MG63 (cell line): ENCODE measurements around the gene MED12L. TPM values are rescaled to one million over a fixed set of nuclear protein-coding genes. Genes with fewer than 3 reads are reported as not detected.

Experiments used
- DNase-seq: peaks from one replicate; pipeline ENCODE4 v3.0.0-alpha.2; 2020
- H3K27me3 ChIP-seq: fragments of 250-450 bp; sonication (Bioruptor Pico); 2 replicates; pipeline ENCODE4 v1.5.1; 2020; ENCODE audit warnings: mild to moderate bottlenecking, moderate library complexity
- H3K36me3 ChIP-seq: fragments of 250-450 bp; sonication (Bioruptor Pico); 2 replicates; pipeline ENCODE4 v1.5.1; 2020; ENCODE audit warnings: mild to moderate bottlenecking, moderate library complexity
- H3K4me3 ChIP-seq: fragments of 250-450 bp; sonication (Bioruptor Pico); 2 replicates; pipeline ENCODE4 v1.5.1; 2020; ENCODE audit warnings: mild to moderate bottlenecking, moderate library complexity
- H3K9me3 ChIP-seq: fragments of 250-450 bp; sonication (Bioruptor Pico); 2 replicates; pipeline ENCODE4 v1.5.1; 2020; ENCODE audit warnings: mild to moderate bottlenecking, moderate library complexity
- total RNA-seq: library from RNA; depleted of rRNA; stranded (reverse); fragments of >200 nt; shearing (Covaris generic); gene quantifications from 2 replicates; pipeline ENCODE4 v1.2.3, GENCODE V29; 2014; ENCODE audit warnings: low replicate concordance

The MED12L gene
- total RNA-seq, 1 experiment from 2014 or later: not detected

DNA sequence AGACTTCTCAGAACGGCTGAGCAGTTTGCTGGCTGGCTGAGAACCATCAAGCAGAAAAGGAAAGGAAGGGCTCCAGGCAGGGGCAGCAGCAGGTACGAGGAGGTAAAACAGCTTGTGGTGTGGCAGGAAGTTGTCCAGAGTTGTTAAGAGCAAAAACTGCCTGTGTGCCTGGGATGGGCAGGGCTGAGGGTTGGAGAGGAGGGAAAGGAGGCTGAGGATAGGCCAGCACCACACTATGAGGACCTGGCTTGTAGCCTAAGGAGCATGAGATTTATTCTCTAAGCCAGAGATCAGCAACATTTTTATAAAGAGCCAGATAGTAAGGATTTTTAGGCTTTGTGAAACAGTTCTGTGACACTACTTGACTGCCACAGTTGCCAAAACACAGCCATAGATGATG, 367.4 kb downstream of the MED12L start:
- peaks cover 13% of the 10 kb centered on the region for H3K9me3 ChIP-seq
- H3K27me3 ChIP-seq: 0 out of 2 replicates have a peak, but pooled peaks cover 2% of the 10 kb centered on the region
- H3K4me3 ChIP-seq: no peak overlapping the region
- no peak for DNase-seq
- H3K36me3 ChIP-seq: no peaks in the 10 kb centered on the region

DNA sequence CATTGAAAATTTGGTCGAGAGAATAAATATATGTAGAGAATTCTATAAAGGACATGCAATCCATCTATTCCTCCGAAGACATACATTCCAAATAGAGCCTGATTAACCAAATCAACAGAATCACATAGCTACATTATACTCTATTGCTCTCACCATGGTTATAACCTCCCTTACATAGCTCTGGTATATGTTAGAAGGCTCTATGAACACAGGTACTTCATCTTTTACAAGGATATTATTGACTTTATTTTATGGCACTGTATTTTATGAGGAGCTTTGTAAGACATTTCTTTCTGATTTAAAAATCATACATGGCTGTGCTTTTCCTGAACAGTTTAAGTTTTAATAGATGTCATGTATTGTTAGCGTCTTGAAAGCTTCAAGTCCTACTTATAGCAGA, 370.6 kb downstream of the MED12L start:
- no peak overlapping the region for H3K4me3 ChIP-seq
- no peaks in the 10 kb centered on the region for H3K9me3 ChIP-seq
- DNase-seq: no peak
- 0 out of 2 replicates have a peak, but pooled peaks cover 2% of the 10 kb centered on the region for H3K27me3 ChIP-seq
- no peaks in the 10 kb centered on the region for H3K36me3 ChIP-seq

DNA sequence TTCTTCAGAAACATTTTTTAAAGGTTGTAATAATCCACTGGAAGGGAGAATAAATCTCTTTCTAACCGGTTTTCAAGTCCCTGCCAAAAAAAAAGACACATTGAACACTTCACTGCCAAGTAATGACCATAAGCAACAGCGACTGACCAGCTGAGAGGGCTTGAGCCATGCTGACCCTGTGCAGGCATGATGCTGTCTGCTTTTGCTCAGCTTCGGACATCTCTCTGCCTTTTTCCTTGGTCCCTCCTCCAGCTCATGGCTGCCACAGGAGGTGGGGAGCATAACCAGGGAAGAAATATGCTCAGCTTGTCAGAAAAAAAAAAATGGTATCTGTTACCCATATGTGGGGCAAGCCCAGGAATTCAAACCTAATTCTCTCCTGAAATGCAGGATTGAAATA, 373.9 kb downstream of the MED12L start:
- H3K27me3 ChIP-seq: no peaks in the 10 kb centered on the region
- no peaks in the 10 kb centered on the region for H3K9me3 ChIP-seq
- DNase-seq: no peak
- no peak overlapping the region for H3K4me3 ChIP-seq
- no peaks in the 10 kb centered on the region for H3K36me3 ChIP-seq

DNA sequence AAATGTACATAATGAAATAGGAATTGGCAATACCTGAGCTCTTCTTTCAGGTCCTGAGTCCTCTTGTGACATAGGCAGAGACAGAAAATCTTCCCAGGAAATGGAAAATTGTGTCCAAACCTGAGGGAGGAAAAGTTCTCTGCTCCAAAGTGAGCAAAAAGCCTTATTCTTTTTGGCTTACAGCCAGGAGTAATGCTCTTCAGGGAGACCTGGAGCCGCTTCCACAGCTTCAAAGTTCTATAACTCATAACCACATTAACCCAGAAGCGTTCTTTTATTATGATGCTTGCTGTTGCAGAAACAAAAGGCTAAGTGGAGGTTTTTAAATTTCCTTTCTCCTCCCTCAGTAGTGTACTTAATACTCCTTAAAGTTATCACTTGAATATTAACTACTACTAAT, 374.8 kb downstream of the MED12L start:
- no peaks in the 10 kb centered on the region; the same call in 1 of the 2 replicates for H3K27me3 ChIP-seq
- H3K9me3 ChIP-seq: no peaks in the 10 kb centered on the region
- H3K4me3 ChIP-seq: no peak overlapping the region
- H3K36me3 ChIP-seq: no peaks in the 10 kb centered on the region
- no peak for DNase-seq

DNA sequence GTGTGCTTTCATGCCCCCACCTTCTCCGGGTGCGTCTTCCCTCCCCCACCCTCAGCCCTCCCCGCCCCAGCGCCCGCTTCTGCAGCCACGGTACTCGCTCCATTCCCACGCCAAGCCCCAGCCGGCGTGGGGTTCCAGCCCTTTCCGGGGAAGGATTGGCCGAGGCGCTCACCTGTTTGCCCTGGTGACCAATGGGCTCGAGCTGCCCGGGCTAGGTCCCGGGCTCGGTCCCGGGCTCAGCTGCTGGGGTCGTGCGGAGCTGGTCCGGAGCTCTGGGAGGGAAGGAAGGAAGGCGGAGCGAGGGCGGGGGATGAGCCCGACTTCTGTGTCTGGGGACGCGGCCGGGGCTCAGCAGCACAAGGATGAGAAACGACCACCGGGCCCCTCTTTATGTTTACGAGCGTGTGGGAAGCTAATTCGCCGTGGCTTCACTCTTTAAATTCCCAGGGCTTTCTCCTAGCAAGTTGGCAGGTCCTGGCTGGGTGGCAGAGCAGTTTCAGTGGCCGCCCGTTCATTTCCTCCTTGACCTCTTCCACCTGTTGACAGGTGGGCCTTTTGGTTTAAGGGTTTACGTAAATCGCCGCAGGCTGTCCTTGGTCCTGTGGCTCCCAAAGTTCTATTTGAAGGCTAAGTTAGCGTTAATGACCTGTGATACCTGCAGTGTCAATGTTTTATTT, 375.4 kb downstream of the MED12L start, which contains the start of gene IGSF10:
Gene IGSF10, minus strand, starts transcription at position 288 of the 677 bp plus-strand sequence. CDS start 2,352 bp downstream, outside the sequence.
- Histone ChIP-seq H3K9me3 (no peaks in the 10 kb centered on the region), H3K36me3 (no peaks in the 10 kb centered on the region), H3K27me3 (no peaks in the 10 kb centered on the region; the same call in 1 of the 2 replicates), H3K4me3 (peak within 1 kb of the TSS; percentile 47)
- DNase-seq: no peak

DNA sequence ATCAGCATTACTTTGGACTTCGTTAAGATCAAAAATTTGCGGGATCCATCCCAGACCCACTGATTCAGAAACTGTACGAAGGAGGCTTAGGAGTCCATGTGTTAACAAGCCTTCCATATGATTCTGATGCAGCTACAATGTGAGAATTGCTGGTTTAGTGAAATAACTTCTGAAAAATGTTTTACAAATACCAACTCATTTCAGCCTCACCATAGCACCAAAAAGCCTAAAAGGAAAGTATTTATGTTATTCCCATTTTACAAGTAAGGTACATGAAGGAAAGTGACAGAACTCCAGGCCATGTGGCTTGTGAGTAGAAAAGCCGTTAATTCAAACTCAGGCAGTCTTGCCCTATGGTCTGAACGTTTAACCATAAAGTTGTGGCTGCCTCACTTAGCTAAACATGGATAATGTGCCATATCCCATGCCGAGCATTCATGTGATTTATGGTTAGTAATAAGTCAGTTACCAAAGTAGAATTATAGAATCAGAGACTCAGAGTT, 376.9 kb downstream of the MED12L start:
- Histone ChIP-seq H3K27me3 (no peaks in the 10 kb centered on the region; the same call in 1 of the 2 replicates), H3K36me3 (no peaks in the 10 kb centered on the region), H3K9me3 (no peaks in the 10 kb centered on the region), H3K4me3 (no peak overlapping the region)
- DNase-seq: no peak

DNA sequence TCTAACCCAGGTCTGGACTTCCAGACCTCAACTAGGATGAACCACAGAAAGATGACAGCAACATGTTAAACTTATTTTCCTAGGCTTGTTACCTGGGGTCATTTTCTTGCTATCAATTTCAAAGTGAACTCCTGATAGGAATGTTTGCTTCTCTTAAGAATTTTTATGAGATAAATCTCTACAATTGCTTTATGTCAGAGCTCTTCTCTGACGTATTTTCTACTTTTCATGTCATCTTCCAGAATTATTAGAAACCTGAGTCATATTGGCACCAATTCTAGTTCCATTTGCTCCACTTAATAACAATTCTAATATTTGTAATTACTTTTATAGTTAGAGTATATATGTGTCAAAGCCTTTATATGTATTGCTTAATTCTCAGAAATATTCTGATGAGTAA, 377.5 kb downstream of the MED12L start:
- DNase-seq: no peak
- Histone ChIP-seq H3K27me3 (no peaks in the 10 kb centered on the region; the same call in 1 of the 2 replicates), H3K9me3 (no peaks in the 10 kb centered on the region), H3K4me3 (no peak overlapping the region), H3K36me3 (no peaks in the 10 kb centered on the region)

DNA sequence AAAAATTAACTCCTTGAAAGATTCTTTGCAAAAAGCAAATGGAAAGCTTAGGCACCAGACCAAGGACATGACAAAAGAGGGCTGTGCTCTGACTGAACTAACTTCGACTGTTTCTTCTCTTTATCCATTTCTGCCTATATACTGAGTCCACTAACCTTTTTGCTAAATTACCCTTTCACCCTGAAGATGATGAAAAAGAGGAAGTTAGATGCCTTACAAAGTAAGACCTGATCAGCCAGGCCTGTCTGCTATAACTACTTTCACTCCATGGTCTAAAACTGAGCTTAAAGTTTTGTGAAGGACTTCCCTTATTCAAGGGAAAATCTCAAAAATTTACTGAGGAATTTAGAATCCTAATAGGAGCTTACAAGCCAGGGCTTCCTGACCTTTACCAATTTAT, 381.6 kb downstream of the MED12L start:
- Histone ChIP-seq H3K36me3 (no peaks in the 10 kb centered on the region), H3K9me3 (no peaks in the 10 kb centered on the region), H3K27me3 (no peaks in the 10 kb centered on the region; the same call in 1 of the 2 replicates), H3K4me3 (no peak overlapping the region)
- DNase-seq: no peak

DNA sequence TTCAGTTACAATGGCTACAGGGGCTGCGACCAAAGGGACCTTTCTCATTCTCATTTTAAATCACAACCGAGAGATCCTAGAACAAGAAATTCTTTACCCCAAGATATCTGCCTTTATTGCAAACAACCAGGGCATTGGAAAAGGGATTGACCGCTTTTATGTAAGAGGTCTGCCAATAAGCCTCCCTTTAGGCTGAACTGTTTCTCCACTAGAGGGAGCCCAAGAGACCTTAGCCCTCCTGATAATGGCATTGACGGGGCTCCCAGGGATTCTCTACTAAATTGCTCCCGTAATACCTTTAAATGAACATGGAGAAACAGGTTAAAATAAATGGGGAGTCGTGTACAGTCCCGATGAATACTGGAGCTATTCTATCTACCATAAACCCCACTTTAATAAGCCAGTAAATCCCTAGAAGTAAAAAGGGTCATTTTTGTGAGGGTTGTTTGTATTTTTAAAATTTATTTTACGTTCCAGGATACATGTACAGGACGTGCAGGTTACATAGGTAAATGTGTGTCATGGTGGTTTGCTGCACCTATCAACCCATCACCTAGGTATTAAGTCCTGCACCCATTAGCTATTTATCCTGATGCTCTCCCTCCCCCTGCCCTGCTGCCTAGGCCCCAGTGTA, 382.9 kb downstream of the MED12L start:
- H3K27me3 ChIP-seq: no peaks in the 10 kb centered on the region; the same call in 1 of the 2 replicates
- peak; percentile 25 for DNase-seq
- H3K36me3 ChIP-seq: no peaks in the 10 kb centered on the region
- H3K9me3 ChIP-seq: no peaks in the 10 kb centered on the region
- H3K4me3 ChIP-seq: no peak overlapping the region

DNA sequence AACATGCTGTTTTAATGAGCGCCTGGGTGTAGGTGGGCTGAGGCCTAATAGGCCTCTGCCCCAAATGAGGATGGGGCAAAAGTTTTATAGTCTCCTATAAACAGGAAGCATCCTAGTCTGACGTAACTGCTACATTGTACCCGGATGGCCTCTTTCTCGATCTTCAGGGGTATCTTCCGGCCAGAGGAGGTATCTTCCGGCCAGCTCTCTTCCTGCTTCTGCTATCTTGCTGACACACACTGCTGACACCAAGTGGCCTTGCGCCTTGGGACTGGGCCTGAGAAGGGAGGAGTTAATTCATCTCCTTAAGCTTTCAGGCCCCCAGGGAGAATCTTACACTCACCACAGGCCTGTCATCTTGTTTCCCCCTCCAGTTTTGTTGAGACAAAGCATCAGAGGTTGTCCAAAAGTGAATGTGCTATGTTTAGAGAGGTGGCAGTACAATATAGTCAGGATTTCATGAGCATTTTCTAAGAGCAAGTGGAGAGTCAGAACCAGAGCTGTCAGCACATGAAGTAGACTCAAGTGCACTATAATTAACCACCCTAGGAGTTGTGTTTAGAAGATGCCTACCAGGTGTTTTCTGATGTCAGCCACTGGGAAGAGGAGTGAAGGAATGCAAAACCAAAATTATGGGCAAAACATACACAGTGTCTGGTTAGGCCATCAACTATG, 391.0 kb downstream of the MED12L start:
- H3K9me3 ChIP-seq: no peaks in the 10 kb centered on the region
- no peaks in the 10 kb centered on the region for H3K27me3 ChIP-seq
- DNase-seq: no peak
- H3K36me3 ChIP-seq: no peaks in the 10 kb centered on the region
- no peak overlapping the region for H3K4me3 ChIP-seq

DNA sequence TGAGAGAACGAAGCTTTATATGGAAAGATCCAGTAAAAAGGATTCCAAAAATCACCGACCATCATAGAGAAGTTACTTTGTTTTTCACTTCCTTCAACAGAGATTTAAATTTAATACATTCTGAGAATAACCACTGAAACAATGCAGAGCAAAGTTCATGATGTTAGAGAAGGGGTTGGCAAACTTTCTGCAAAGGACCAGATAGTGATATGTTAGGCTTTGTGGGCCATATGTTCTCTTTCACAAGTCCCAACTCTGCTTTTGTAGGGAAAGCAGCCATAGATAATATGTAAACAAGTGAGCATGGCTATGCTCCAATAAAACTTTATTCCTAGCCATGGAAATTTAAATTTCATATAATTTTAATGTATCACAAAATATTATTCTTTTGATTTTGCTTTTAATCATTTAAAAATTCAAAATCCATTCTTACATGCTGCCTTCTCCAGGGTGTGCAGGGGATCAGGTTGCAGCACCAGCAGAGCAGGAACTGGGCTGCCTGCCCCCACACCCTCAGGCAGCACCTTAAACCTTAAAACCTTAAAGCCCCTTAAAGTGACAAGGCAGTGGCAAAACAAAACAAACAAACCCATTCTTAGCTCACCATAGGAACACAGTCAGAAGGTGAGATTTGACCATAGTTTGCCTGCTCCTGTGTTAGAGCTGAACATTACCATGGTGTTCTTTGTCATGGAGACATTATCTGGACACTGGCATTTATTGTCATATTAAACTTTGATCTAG, 392.3 kb downstream of the MED12L start:
- DNase-seq: no peak
- Histone ChIP-seq H3K4me3 (no peak overlapping the region), H3K36me3 (no peaks in the 10 kb centered on the region), H3K9me3 (0 out of 2 replicates have a peak, but pooled peaks cover under 1% of the 10 kb centered on the region), H3K27me3 (no peaks in the 10 kb centered on the region)

DNA sequence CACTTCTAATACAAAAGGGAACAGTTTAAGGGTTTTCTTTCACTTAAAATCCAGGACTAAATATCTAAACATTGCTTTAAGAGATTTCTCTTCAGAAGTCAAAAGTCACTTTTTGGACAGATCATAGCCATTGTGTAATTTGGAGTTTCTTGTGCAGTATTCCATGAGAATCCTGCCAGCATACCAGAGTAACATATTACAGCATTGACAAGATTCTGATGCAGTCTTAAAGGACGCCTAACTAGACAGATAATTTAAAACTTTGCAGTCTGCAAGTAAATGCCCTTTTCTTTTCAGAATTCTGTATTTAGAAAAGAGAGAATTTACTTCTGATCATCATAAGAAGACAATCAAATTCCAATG, 392.9 kb downstream of the MED12L start:
- H3K36me3 ChIP-seq: no peaks in the 10 kb centered on the region
- 0 out of 2 replicates have a peak, but pooled peaks cover 3% of the 10 kb centered on the region for H3K9me3 ChIP-seq
- no peak overlapping the region for H3K4me3 ChIP-seq
- no peaks in the 10 kb centered on the region for H3K27me3 ChIP-seq
- no peak for DNase-seq

DNA sequence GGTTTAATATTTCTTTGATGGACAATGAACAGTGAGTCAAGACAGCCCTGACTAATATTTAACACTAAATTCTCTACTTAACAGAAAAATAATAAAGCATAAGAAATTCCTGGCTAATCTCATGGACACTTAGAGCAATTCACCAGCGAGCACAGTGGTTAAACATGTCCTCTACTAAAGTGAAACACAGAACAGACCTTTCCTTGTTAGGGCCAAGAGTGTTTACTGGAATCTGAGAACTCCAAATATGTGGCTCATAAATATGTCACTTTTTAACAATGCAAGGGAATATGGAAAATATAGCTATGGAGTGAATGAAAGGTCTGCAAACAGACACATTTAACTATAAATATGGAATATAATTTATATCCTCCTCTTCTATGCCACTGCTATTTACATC, 394.0 kb downstream of the MED12L start:
- Histone ChIP-seq H3K9me3 (0 out of 2 replicates have a peak, but pooled peaks cover 3% of the 10 kb centered on the region), H3K27me3 (no peaks in the 10 kb centered on the region), H3K4me3 (no peak overlapping the region), H3K36me3 (no peaks in the 10 kb centered on the region)
- DNase-seq: no peak

DNA sequence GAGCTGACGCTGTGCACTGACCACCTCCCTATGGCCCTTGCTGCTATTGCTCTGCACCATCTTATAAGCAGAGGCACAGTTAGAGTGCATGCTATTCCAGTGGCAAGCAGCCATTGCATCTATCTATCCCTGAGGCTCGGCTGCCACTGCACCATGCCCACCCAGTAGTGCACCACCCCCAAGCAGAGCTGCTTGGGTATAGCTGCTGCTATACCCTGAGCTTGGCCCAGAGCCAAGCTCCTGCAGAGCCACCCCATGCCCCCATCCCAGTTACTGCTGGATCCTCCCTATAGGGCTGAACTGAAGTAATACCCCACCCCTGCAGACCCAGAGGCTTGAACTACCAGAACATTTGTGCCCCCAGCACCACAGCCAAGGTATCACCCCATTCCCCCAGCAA, 395.0 kb downstream of the MED12L start:
- H3K36me3 ChIP-seq: no peaks in the 10 kb centered on the region
- no peaks in the 10 kb centered on the region for H3K27me3 ChIP-seq
- no peak for DNase-seq

DNA sequence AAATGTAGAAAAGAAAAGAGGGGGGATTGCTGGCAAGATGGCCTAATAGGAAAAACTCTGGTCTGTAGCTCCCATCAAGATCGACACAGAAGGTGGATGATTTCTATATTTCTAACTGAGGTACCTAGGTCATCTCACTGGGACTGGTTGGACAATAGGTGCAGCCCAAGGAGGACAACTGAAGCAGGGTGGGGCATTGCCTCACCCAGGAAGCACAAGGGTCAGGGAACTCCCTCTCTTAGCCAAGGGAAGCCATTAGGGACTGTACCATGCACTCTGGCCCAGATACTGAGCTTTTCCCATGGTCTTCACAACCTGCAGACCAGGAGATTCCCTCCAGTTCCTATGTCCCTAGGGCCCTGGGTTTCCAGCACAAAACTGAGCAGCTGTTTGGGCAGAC, 398.0 kb downstream of the MED12L start:
- Histone ChIP-seq H3K4me3 (no peak overlapping the region), H3K9me3 (0 out of 2 replicates have a peak, but pooled peaks cover 3% of the 10 kb centered on the region), H3K36me3 (no peaks in the 10 kb centered on the region), H3K27me3 (no peaks in the 10 kb centered on the region)
- DNase-seq: no peak

More for the DNA sequence above, 395.0 kb downstream of the MED12L start:
- H3K4me3 ChIP-seq: no peak overlapping the region
- 0 out of 2 replicates have a peak, but pooled peaks cover 3% of the 10 kb centered on the region for H3K9me3 ChIP-seq

DNA sequence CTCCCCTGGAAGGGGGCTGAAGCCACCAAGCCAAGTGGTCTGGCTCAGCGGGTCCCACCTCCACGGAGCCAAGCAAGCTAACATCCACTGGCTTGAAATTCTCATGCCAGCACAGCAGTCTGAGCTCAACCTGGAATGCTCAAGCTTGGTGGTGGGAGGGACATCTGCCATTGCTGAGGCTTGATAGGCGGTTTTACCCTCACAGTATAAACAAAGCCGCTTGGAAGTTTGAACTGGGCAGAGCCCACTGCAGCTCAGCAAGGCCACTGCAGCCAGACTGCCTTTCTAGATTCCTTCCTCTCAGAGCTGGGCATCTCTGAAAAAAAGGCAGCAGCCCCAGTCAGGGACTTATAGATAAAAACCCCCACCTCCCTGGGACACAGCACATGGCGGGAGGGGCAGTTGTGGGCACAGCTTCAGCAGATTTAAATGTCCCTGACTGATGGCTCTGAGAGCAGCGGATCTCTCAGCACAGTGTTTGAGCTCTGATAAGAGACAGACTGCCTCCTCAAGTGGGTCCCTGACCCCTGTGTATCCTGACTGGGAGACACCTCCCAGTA, 398.6 kb downstream of the MED12L start:
- Histone ChIP-seq H3K4me3 (no peak overlapping the region), H3K27me3 (no peaks in the 10 kb centered on the region), H3K36me3 (no peaks in the 10 kb centered on the region), H3K9me3 (0 out of 2 replicates have a peak, but pooled peaks cover 3% of the 10 kb centered on the region)
- no peak for DNase-seq
